HepG2 (cell line): ENCODE results near the gene IRS1. TPM values are rescaled to one million over a fixed set of nuclear protein-coding genes. Genes with fewer than 3 reads are reported as not detected.
A peak's percentile ranks its signal among the peaks of the same experiment; 100 is the strongest.

ENCODE experiments used
- ARID2 ChIP-seq: sonication (generic); formaldehyde crosslinking; IDR thresholded peaks from 2 replicates; pipeline ENCODE4 v1.8.1; 2022; ENCODE audit warnings: mild to moderate bottlenecking, missing genetic modification reagents, borderline replicate concordance
- ESRRA ChIP-seq: sonication (generic); formaldehyde crosslinking; IDR thresholded peaks from 2 replicates; pipeline ENCODE4 v1.5.1; 2020; ENCODE audit warnings: mild to moderate bottlenecking, low read depth, missing genetic modification reagents
- FOSL2 ChIP-seq: sonication (generic); formaldehyde crosslinking; IDR thresholded peaks from 2 replicates; pipeline ENCODE4 v1.4.0; 2020; ENCODE audit warnings: missing genetic modification reagents
- HDAC1 ChIP-seq: sonication (generic); formaldehyde crosslinking; IDR thresholded peaks from 2 replicates; pipeline ENCODE4 v1.5.1; 2020; ENCODE audit warnings: mild to moderate bottlenecking, missing genetic modification reagents
- HOMEZ ChIP-seq: IDR thresholded peaks from 2 replicates; pipeline ENCODE4 v1.6.1; 2016; ENCODE audit warnings: low read depth
- MAFK ChIP-seq, 2 experiments: IDR thresholded peaks in 1 of 2; conservative IDR thresholded peaks in 1 of 2; 2 replicates each; pipeline ENCODE4 v1.6.1; 2011; ENCODE audit warnings: improper control_type of control experiment in 2 of 2, low read length in 2 of 2
- MIER2 ChIP-seq: IDR thresholded peaks from 2 replicates; pipeline ENCODE4 v1.6.1; 2016; ENCODE audit warnings: missing biosample characterization, missing genetic modification reagents
- NFE2L2 ChIP-seq: fragments of 150-350 bp; IDR thresholded peaks from 2 replicates; pipeline ENCODE4 v1.6.1; 2014; ENCODE audit warnings: low read length
- NFIB ChIP-seq: sonication (generic); formaldehyde crosslinking; IDR thresholded peaks from 2 replicates; pipeline ENCODE4 v1.9.0; 2021; ENCODE audit warnings: missing genetic modification reagents, mild to moderate bottlenecking, borderline replicate concordance
- PITX1 ChIP-seq: sonication (generic); formaldehyde crosslinking; IDR thresholded peaks from 2 replicates; pipeline ENCODE4 v1.5.1; 2020; ENCODE audit warnings: mild to moderate bottlenecking, missing genetic modification reagents
- POGZ ChIP-seq: sonication (generic); formaldehyde crosslinking; IDR thresholded peaks from 2 replicates; pipeline ENCODE4 v1.4.0; 2020; ENCODE audit warnings: mild to moderate bottlenecking, missing genetic modification reagents
- RXRB ChIP-seq: IDR thresholded peaks from 2 replicates; pipeline ENCODE4 v1.6.1; 2016; ENCODE audit warnings: borderline replicate concordance, missing genetic modification reagents, missing compliant biosample characterization
- SP1 ChIP-seq, 2 experiments: fragments of 450-650 bp in 1 of 2; sonication (generic) in 1 of 2; formaldehyde crosslinking in 1 of 2; IDR thresholded peaks; 2 replicates each; pipeline versions ENCODE4 v1.4.0 to v1.6.1; 2016 to 2020; ENCODE audit warnings: missing genetic modification reagents in 1 of 2
- SPEN ChIP-seq: sonication (generic); formaldehyde crosslinking; IDR thresholded peaks from 2 replicates; pipeline ENCODE4 v1.5.1; 2020; ENCODE audit warnings: low read depth, mild to moderate bottlenecking, missing genetic modification reagents
- TCF7 ChIP-seq: sonication (generic); IDR thresholded peaks from 2 replicates; pipeline ENCODE4 v1.6.1; 2016; ENCODE audit warnings: antibody characterized with exemption, low read depth
- ZBTB38 ChIP-seq: sonication (generic); formaldehyde crosslinking; IDR thresholded peaks from 2 replicates; pipeline ENCODE4 v1.5.1; 2020; ENCODE audit warnings: mild to moderate bottlenecking, missing genetic modification reagents
- ZNF614 ChIP-seq: IDR thresholded peaks from 2 replicates; pipeline ENCODE4 v1.6.1; 2018; ENCODE audit warnings: missing biosample characterization, missing genetic modification reagents, inconsistent platforms, borderline replicate concordance
- polyA plus RNA-seq, 8 experiments: library from polyadenylated mRNA; depleted of rRNA in 3 of 8; stranded (reverse) in 7 of 8; unstranded in 1 of 8; fragments of >200 nt; fragmentation: Illumina TruSeq in 4 of 8; extraction: Trizol in 4 of 8; gene quantifications; 2 replicates each; pipeline versions ENCODE4 v1.2.1 to v1.2.3, GENCODE V29; 2011 to 2016; ENCODE audit warnings: low read depth in 4 of 8, missing spikeins in 1 of 8, mixed read lengths in 1 of 8; ENCODE audit not compliant: insufficient read depth in 1 of 8
- total RNA-seq, 5 experiments: library from RNA; depleted of rRNA; stranded (reverse); fragments of >200 nt; fragmentation: Illumina TruSeq; extraction: Trizol; gene quantifications; 2 replicates each; pipeline ENCODE4 v1.2.3, GENCODE V29; 2016; ENCODE audit warnings: low read depth in 1 of 5
- TF ChIP-seq, protein P1 (sequence below), 2 experiments: IDR thresholded peaks; 2 replicates each; pipeline ENCODE4 v1.6.1; 2011 to 2012; ENCODE audit warnings: low read length in 2 of 2, borderline replicate concordance in 1 of 2, low read depth in 1 of 2, mild to moderate bottlenecking in 1 of 2, moderate library complexity in 1 of 2
- TF ChIP-seq, protein P2 (sequence below): IDR thresholded peaks from 2 replicates; pipeline ENCODE4 v1.6.1; 2012; ENCODE audit warnings: inconsistent platforms
- TF ChIP-seq, protein P3 (sequence below): sonication (generic); formaldehyde crosslinking; IDR thresholded peaks from 2 replicates; pipeline ENCODE4 v1.4.0; 2020; ENCODE audit warnings: missing genetic modification reagents

IRS1 gene
- total and polyA plus RNA-seq, 2 of the 13 experiments (the other 11 are each of a cell fraction or from before 2014, with no cell fraction given): 8.7 to 9.0 TPM

DNA sequence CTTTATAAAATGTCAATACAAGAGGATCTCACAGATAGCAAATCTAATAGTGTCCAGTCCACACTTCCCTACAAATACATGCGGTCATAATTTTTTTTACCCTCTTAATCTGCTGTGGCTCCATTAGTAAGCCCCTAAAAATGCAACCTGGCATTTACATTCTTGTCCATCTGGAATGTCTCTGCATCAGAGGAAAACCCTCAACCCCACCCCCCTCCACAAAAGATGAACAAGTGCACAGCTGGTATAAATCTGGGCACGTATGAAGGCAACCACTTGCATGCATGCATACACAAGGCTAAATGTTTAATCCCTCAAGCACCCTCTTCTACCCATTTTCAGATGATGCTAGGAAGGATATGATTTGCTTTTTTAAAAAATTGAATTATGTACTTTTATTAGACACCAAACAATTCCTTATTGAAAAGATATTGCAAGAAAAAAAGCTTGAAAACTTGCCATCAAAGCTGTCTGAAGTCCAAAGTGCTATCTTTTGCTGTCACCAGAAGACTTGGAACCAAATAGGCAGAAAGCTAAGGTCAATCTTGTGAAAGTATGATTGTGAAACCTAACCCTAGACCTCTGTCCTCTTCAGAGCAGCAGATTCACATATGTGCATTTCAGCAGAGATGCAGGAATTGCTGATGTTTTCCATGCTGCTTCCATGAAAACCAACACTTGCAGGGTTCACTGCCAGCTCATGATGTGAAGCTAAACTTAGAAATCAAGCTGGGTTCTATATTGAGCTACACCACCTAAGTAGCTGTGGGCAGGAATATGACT lies 39.0 kb downstream of the IRS1 start (continued):
- TF ChIP-seq ZNF614 (CRISPR knock-in tag): peak; percentile 95
- TF ChIP-seq, protein P1, sequence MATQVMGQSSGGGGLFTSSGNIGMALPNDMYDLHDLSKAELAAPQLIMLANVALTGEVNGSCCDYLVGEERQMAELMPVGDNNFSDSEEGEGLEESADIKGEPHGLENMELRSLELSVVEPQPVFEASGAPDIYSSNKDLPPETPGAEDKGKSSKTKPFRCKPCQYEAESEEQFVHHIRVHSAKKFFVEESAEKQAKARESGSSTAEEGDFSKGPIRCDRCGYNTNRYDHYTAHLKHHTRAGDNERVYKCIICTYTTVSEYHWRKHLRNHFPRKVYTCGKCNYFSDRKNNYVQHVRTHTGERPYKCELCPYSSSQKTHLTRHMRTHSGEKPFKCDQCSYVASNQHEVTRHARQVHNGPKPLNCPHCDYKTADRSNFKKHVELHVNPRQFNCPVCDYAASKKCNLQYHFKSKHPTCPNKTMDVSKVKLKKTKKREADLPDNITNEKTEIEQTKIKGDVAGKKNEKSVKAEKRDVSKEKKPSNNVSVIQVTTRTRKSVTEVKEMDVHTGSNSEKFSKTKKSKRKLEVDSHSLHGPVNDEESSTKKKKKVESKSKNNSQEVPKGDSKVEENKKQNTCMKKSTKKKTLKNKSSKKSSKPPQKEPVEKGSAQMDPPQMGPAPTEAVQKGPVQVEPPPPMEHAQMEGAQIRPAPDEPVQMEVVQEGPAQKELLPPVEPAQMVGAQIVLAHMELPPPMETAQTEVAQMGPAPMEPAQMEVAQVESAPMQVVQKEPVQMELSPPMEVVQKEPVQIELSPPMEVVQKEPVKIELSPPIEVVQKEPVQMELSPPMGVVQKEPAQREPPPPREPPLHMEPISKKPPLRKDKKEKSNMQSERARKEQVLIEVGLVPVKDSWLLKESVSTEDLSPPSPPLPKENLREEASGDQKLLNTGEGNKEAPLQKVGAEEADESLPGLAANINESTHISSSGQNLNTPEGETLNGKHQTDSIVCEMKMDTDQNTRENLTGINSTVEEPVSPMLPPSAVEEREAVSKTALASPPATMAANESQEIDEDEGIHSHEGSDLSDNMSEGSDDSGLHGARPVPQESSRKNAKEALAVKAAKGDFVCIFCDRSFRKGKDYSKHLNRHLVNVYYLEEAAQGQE (IDR thresholded peaks at IDR 0.05; ENCODE audit: borderline replicate concordance in 1 of 2, low read depth in 1 of 2, low read length in 2 of 2): peak in 1 of 2 experiments; percentile 53; a peak in 2 of 4 replicates
- TF ChIP-seq HDAC1 (CRISPR knock-in tag): peak; percentile 90
- TF ChIP-seq ZBTB38: no peak
- TF ChIP-seq PITX1 (CRISPR knock-in tag): peak; percentile 58; the same call in 1 of the 2 replicates
- TF ChIP-seq SP1 (IDR thresholded peaks at IDR 0.05): no peak
- TF ChIP-seq SP1 (CRISPR knock-in tag; IDR thresholded peaks at IDR 0.05): no peak
- TF ChIP-seq TCF7: peak; percentile 86
- peak; percentile 71; the same call in 1 of the 2 replicates for TF ChIP-seq ESRRA (CRISPR knock-in tag)
- TF ChIP-seq RXRB (CRISPR knock-in tag): peak; percentile 87
- TF ChIP-seq, protein P2, sequence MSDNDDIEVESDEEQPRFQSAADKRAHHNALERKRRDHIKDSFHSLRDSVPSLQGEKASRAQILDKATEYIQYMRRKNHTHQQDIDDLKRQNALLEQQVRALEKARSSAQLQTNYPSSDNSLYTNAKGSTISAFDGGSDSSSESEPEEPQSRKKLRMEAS: peak; percentile 35; the same call in 1 of the 2 replicates
- TF ChIP-seq NFE2L2: no peak
- no peak for TF ChIP-seq NFIB (CRISPR knock-in tag)
- TF ChIP-seq HOMEZ (CRISPR knock-in tag): peak; percentile 95
- TF ChIP-seq SPEN (CRISPR knock-in tag): 0 out of 2 replicates have a peak, but pooled peaks have one; percentile 23
- peak; percentile 99 for TF ChIP-seq POGZ
- peak; percentile 62; the same call in 1 of the 2 replicates for TF ChIP-seq MIER2 (CRISPR knock-in tag)
- TF ChIP-seq MAFK (conservative IDR thresholded peaks at IDR 0.05 in 1 of 2, IDR thresholded peaks at IDR 0.05 in 1 of 2; ENCODE audit: low read length in 2 of 2): peak; percentile 61 to 66
- peak; percentile 67 for TF ChIP-seq FOSL2 (CRISPR knock-in tag)
- TF ChIP-seq, protein P3, sequence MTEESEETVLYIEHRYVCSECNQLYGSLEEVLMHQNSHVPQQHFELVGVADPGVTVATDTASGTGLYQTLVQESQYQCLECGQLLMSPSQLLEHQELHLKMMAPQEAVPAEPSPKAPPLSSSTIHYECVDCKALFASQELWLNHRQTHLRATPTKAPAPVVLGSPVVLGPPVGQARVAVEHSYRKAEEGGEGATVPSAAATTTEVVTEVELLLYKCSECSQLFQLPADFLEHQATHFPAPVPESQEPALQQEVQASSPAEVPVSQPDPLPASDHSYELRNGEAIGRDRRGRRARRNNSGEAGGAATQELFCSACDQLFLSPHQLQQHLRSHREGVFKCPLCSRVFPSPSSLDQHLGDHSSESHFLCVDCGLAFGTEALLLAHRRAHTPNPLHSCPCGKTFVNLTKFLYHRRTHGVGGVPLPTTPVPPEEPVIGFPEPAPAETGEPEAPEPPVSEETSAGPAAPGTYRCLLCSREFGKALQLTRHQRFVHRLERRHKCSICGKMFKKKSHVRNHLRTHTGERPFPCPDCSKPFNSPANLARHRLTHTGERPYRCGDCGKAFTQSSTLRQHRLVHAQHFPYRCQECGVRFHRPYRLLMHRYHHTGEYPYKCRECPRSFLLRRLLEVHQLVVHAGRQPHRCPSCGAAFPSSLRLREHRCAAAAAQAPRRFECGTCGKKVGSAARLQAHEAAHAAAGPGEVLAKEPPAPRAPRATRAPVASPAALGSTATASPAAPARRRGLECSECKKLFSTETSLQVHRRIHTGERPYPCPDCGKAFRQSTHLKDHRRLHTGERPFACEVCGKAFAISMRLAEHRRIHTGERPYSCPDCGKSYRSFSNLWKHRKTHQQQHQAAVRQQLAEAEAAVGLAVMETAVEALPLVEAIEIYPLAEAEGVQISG (CRISPR knock-in tag): peak; percentile 52; the same call in 1 of the 2 replicates
- 0 out of 2 replicates have a peak, but pooled peaks have one; percentile 52 for TF ChIP-seq ARID2 (CRISPR knock-in tag)
